GM12878 (cell line): Measurements from ENCODE around the gene MAFF.

Source experiments
- CHD1 ChIP-seq: IDR thresholded peaks from 2 replicates; pipeline ENCODE4 v1.6.1; 2012; ENCODE audit warnings: low read depth, low read length, improper control_type of control experiment
- CREB1 ChIP-seq: IDR thresholded peaks from 2 replicates; pipeline ENCODE4 v1.6.1; 2012; ENCODE audit warnings: low read depth, mild to moderate bottlenecking, inconsistent platforms
- CTCF ChIP-seq, 3 experiments: IDR thresholded peaks in 2 of 3; conservative IDR thresholded peaks in 1 of 3; 2 replicates each; pipeline ENCODE4 v1.5.1; 2011; ENCODE audit warnings: low read depth in 3 of 3, low read length in 3 of 3, mild to moderate bottlenecking in 3 of 3, control low read depth in 2 of 3, moderate library complexity in 2 of 3, inconsistent platforms in 1 of 3, mixed read lengths in 1 of 3; ENCODE audit not compliant: control insufficient read depth in 2 of 3, insufficient read depth in 1 of 3; ENCODE audit errors: extremely low read depth in 1 of 3
- DPF2 ChIP-seq: fragments of 450-650 bp; IDR thresholded peaks from 2 replicates; pipeline ENCODE4 v1.6.1; 2017; ENCODE audit warnings: mild to moderate bottlenecking
- NFIC ChIP-seq: IDR thresholded peaks from 2 replicates; pipeline ENCODE4 v1.6.1; 2012; ENCODE audit warnings: low read depth, mild to moderate bottlenecking, inconsistent platforms, low read length, moderate library complexity
- NFYB ChIP-seq: IDR thresholded peaks from 2 replicates; pipeline ENCODE4 v1.6.1; 2011; ENCODE audit warnings: low read depth, mild to moderate bottlenecking, low read length, improper control_type of control experiment, moderate library complexity; ENCODE audit not compliant: insufficient read depth
- RAD21 ChIP-seq: IDR thresholded peaks from 2 replicates; pipeline ENCODE4 v1.6.1; 2011; ENCODE audit warnings: mild to moderate bottlenecking, low read depth, low read length, moderate library complexity; ENCODE audit not compliant: insufficient read depth
- TF ChIP-seq, protein P1 (sequence below): IDR thresholded peaks from 2 replicates; pipeline ENCODE4 v1.6.1; 2012; ENCODE audit warnings: low read depth, low read length, improper control_type of control experiment
- TF ChIP-seq, protein P2 (sequence below): fragments of 450-650 bp; IDR thresholded peaks from 2 replicates; pipeline ENCODE4 v1.6.1; 2014; ENCODE audit warnings: mild to moderate bottlenecking

DNA sequence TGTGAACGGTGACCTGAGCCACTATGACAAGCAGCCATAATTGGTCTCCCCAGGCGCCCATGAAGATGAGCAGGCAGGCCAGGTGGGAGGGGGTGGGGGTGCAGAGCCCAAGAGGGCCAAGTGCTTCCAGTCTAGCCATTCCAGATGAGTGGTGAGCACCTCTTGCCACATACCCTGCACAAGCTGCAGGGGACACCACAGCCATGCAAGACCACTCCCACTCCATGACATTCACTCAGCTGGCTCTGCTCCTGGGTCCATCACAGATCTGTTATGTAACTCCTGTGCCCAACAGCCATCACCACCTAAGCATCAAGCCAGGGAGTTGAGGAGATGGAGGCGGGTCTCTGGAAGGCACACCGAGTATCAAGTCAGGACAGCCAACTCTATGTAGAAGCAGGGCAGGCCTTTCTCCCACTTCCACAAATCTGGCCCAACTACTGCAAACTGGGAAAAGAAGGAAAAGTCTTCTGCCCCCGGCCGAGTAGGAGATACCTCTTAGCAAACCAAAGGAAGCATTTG lies 62.6 kb downstream of the MAFF start:
- TF ChIP-seq CTCF (IDR thresholded peaks at IDR 0.05 in 2 of 3, conservative IDR thresholded peaks at IDR 0.05 in 1 of 3; ENCODE audit: control insufficient read depth in 2 of 3, extremely low read depth in 1 of 3, insufficient read depth in 1 of 3, low read depth in 3 of 3, low read length in 3 of 3) (no peak), CREB1 (no peak), NFYB (no peak), DPF2 (no peak), NFIC (no peak), CHD1 (no peak), RAD21 (no peak)
- TF ChIP-seq, protein P1, sequence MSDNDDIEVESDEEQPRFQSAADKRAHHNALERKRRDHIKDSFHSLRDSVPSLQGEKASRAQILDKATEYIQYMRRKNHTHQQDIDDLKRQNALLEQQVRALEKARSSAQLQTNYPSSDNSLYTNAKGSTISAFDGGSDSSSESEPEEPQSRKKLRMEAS, result no peak
- TF ChIP-seq, protein P2, sequence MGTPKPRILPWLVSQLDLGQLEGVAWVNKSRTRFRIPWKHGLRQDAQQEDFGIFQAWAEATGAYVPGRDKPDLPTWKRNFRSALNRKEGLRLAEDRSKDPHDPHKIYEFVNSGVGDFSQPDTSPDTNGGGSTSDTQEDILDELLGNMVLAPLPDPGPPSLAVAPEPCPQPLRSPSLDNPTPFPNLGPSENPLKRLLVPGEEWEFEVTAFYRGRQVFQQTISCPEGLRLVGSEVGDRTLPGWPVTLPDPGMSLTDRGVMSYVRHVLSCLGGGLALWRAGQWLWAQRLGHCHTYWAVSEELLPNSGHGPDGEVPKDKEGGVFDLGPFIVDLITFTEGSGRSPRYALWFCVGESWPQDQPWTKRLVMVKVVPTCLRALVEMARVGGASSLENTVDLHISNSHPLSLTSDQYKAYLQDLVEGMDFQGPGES, result no peak
